ENCODE data around the gene EFCAB8. TPM values are rescaled to one million over a fixed set of nuclear protein-coding genes. Genes with fewer than 3 reads are reported as not detected.

The EFCAB8 gene
- total RNA-seq, 1 donor from 2014 or later, result 0.41 TPM

GRCh38 chr20:32870985-32871384 lies 12.3 kb downstream of the EFCAB8 start:
- no peak for DNase-seq (ENCODE audit: low read depth)
- Histone ChIP-seq H4K20me1 (ENCODE audit: insufficient read depth, low read length) (no peaks in the 10 kb centered on the region), H3K4me3 (ENCODE audit: insufficient read depth, low read depth, low read length) (no peak overlapping the region), H3K9me3 (ENCODE audit: insufficient read depth, low read depth, low read length) (no peaks in the 10 kb centered on the region), H3K9ac (ENCODE audit: low read length) (no peak overlapping the region), H3K4me1 (ENCODE audit: insufficient read depth, low read length) (no peaks in the 10 kb centered on the region), H2AFZ (ENCODE audit: low read depth, low read length) (no peak overlapping the region), H3K27ac (ENCODE audit: low read depth, low read length) (no peak overlapping the region), H3K4me2 (ENCODE audit: low read length) (no peak overlapping the region), H3K36me3 (ENCODE audit: insufficient read depth, low read length) (no peaks in the 10 kb centered on the region), H3K27me3 (ENCODE audit: insufficient read depth, low read length) (no peaks in the 10 kb centered on the region), H3K79me2 (ENCODE audit: insufficient read depth, low read length) (no peaks in the 10 kb centered on the region)
- TF ChIP-seq EZH2 (IDR thresholded peaks at IDR 0.05; ENCODE audit: insufficient read depth, low read length), result no peak
- TF ChIP-seq, protein P1, sequence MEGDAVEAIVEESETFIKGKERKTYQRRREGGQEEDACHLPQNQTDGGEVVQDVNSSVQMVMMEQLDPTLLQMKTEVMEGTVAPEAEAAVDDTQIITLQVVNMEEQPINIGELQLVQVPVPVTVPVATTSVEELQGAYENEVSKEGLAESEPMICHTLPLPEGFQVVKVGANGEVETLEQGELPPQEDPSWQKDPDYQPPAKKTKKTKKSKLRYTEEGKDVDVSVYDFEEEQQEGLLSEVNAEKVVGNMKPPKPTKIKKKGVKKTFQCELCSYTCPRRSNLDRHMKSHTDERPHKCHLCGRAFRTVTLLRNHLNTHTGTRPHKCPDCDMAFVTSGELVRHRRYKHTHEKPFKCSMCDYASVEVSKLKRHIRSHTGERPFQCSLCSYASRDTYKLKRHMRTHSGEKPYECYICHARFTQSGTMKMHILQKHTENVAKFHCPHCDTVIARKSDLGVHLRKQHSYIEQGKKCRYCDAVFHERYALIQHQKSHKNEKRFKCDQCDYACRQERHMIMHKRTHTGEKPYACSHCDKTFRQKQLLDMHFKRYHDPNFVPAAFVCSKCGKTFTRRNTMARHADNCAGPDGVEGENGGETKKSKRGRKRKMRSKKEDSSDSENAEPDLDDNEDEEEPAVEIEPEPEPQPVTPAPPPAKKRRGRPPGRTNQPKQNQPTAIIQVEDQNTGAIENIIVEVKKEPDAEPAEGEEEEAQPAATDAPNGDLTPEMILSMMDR (IDR thresholded peaks at IDR 0.05; ENCODE audit: insufficient read depth, low read depth, low read length), result no peak
- no peak for FAIRE-seq
- H3K4me1 Mint-ChIP-seq (ENCODE audit: low read depth, unreplicated experiment), result no peaks in the 10 kb centered on the region
- H3K27ac Mint-ChIP-seq (ENCODE audit: unreplicated experiment), result no peak overlapping the region
- peaks cover 6% of the 10 kb centered on the region for H3K27me3 Mint-ChIP-seq (ENCODE audit: low read depth, unreplicated experiment)
- no peak overlapping the region for H3K4me3 Mint-ChIP-seq (ENCODE audit: unreplicated experiment)
- H3K36me3 Mint-ChIP-seq (ENCODE audit: low read depth, unreplicated experiment), result no peaks in the 10 kb centered on the region
- H3K9me3 Mint-ChIP-seq (ENCODE audit: unreplicated experiment), result no peaks in the 10 kb centered on the region

- no peaks in the 10 kb centered on the region for H3K36me3 Mint-ChIP-seq (ENCODE audit: low read depth, unreplicated experiment)
- H3K9me3 Mint-ChIP-seq (ENCODE audit: unreplicated experiment), result no peaks in the 10 kb centered on the region
- H3K79me2 ChIP-seq (ENCODE audit: insufficient read depth, low read length), result no peaks in the 10 kb centered on the region
- H3K27ac Mint-ChIP-seq (ENCODE audit: unreplicated experiment), result no peak overlapping the region
- no peak overlapping the region for H3K9ac ChIP-seq (ENCODE audit: low read length)
- no peak overlapping the region for H3K4me3 ChIP-seq (ENCODE audit: insufficient read depth, low read depth, low read length)
- H3K27ac ChIP-seq (ENCODE audit: low read depth, low read length), result no peak overlapping the region
- no peaks in the 10 kb centered on the region for H3K4me1 ChIP-seq (ENCODE audit: insufficient read depth, low read length)
- peaks cover 2% of the 10 kb centered on the region for H3K27me3 Mint-ChIP-seq (ENCODE audit: low read depth, unreplicated experiment)
- H4K20me1 ChIP-seq (ENCODE audit: insufficient read depth, low read length), result no peaks in the 10 kb centered on the region
- H3K27me3 ChIP-seq (ENCODE audit: insufficient read depth, low read length), result no peaks in the 10 kb centered on the region
- TF ChIP-seq, protein P1 (IDR thresholded peaks at IDR 0.05; ENCODE audit: insufficient read depth, low read depth, low read length), result no peak
- no peak for TF ChIP-seq EZH2 (IDR thresholded peaks at IDR 0.05; ENCODE audit: insufficient read depth, low read length)
- no peak overlapping the region for H3K4me3 Mint-ChIP-seq (ENCODE audit: unreplicated experiment)
- no peak overlapping the region for H3K4me2 ChIP-seq (ENCODE audit: low read length)
- no peaks in the 10 kb centered on the region for H3K4me1 Mint-ChIP-seq (ENCODE audit: low read depth, unreplicated experiment)
- H3K36me3 ChIP-seq (ENCODE audit: insufficient read depth, low read length), result no peaks in the 10 kb centered on the region
- FAIRE-seq, result no peak
- no peaks in the 10 kb centered on the region for H3K9me3 ChIP-seq (ENCODE audit: insufficient read depth, low read depth, low read length)
- H2AFZ ChIP-seq (ENCODE audit: low read depth, low read length), result no peak overlapping the region
- no peak for DNase-seq (ENCODE audit: low read depth)
These were observed 13.0 kb downstream of the EFCAB8 start for GRCh38 chr20:32871627-32872160.

- DNase-seq (ENCODE audit: low read depth), result no peak
- H3K27ac ChIP-seq (ENCODE audit: low read depth, low read length), result no peak overlapping the region
- peaks cover 2% of the 10 kb centered on the region for H3K27me3 Mint-ChIP-seq (ENCODE audit: low read depth, unreplicated experiment)
- H3K4me1 Mint-ChIP-seq (ENCODE audit: low read depth, unreplicated experiment), result no peaks in the 10 kb centered on the region
- no peaks in the 10 kb centered on the region for H3K36me3 Mint-ChIP-seq (ENCODE audit: low read depth, unreplicated experiment)
- TF ChIP-seq, protein P1 (IDR thresholded peaks at IDR 0.05; ENCODE audit: insufficient read depth, low read depth, low read length), result no peak
- H3K9me3 ChIP-seq (ENCODE audit: insufficient read depth, low read depth, low read length), result no peaks in the 10 kb centered on the region
- no peak overlapping the region for H2AFZ ChIP-seq (ENCODE audit: low read depth, low read length)
- H3K27me3 ChIP-seq (ENCODE audit: insufficient read depth, low read length), result no peaks in the 10 kb centered on the region
- H3K4me3 Mint-ChIP-seq (ENCODE audit: unreplicated experiment), result no peak overlapping the region
- no peak for FAIRE-seq
- no peak overlapping the region for H3K27ac Mint-ChIP-seq (ENCODE audit: unreplicated experiment)
- no peak overlapping the region for H3K9ac ChIP-seq (ENCODE audit: low read length)
- no peak overlapping the region for H3K4me2 ChIP-seq (ENCODE audit: low read length)
- H3K9me3 Mint-ChIP-seq (ENCODE audit: unreplicated experiment), result no peaks in the 10 kb centered on the region
- no peaks in the 10 kb centered on the region for H3K4me1 ChIP-seq (ENCODE audit: insufficient read depth, low read length)
- H4K20me1 ChIP-seq (ENCODE audit: insufficient read depth, low read length), result no peaks in the 10 kb centered on the region
- H3K4me3 ChIP-seq (ENCODE audit: insufficient read depth, low read depth, low read length), result no peak overlapping the region
- no peaks in the 10 kb centered on the region for H3K79me2 ChIP-seq (ENCODE audit: insufficient read depth, low read length)
- H3K36me3 ChIP-seq (ENCODE audit: insufficient read depth, low read length), result no peaks in the 10 kb centered on the region
These were observed 13.5 kb downstream of the EFCAB8 start for GRCh38 chr20:32872266-32872665.

All from astrocyte (in vitro differentiated cells and primary cell).